Activated T-cell treated with anti-CD3 and anti-CD28 coated beads, Interleukin-2, amount 50 U/mL, for 48 hours (primary cell): ENCODE data around the gene AAMP.

Source experiments
- DNase-seq, 2 experiments: peaks; one replicate each; pipeline ENCODE4 v3.0.0-alpha.2; 2020

The AAMP gene

GRCh38 chr2:218218268-218219185 is 51.4 kb downstream of the AAMP start:
- DNase-seq = no peak

GRCh38 chr2:218217360-218218267 is 52.3 kb downstream of the AAMP start:
- peak; percentile 81 to 84 for DNase-seq

GRCh38 chr2:218216674-218217359 is 53.1 kb downstream of the AAMP start, which contains the start of gene ARPC2:
Gene ARPC2 (plus strand): TSS chr2:218217189. CDS start chr2:218217471, 282 bp downstream.
- DNase-seq = peak; percentile 96 to 98

- no peak for DNase-seq
Measured at GRCh38 chr2:218216336-218216673, 53.6 kb downstream of the AAMP start.
